ENCODE data around the gene C2orf74. TPM values are rescaled to one million over a fixed set of nuclear protein-coding genes. Genes with fewer than 3 reads are reported as not detected.

C2orf74 gene
- total and polyA plus RNA-seq, 9 of the 15 experiments (the other 6 are each of a cell fraction or from before 2014, with no cell fraction given) = not detected

GRCh38 chr2:61117534-61117933, 44.5 kb upstream of the C2orf74 start:
- Histone ChIP-seq H3K4me1 (replicated peaks in 1 of 2; ENCODE audit: control insufficient read depth in 2 of 2, insufficient read depth in 2 of 2, low read length in 2 of 2) (no peaks in the 10 kb centered on the region), H2AFZ (ENCODE audit: low read depth, low read length) (no peak overlapping the region), H3K9me3 (replicated peaks; ENCODE audit: control insufficient read depth, insufficient read depth, low read depth, low read length) (no peaks in the 10 kb centered on the region; the same call in 1 of the 2 replicates), H3K27ac (ENCODE audit: extremely low read depth, low read depth, low read length) (no peak overlapping the region), H3K4me2 (ENCODE audit: insufficient read depth, low read length) (no peak overlapping the region), H3K9me1 (ENCODE audit: control insufficient read depth, insufficient read depth, low read length) (no peaks in the 10 kb centered on the region), H3K36me3 (ENCODE audit: control insufficient read depth, insufficient read depth, low read length) (no peaks in the 10 kb centered on the region), H3K79me2 (ENCODE audit: control insufficient read depth, insufficient read depth, low read length) (no peaks in the 10 kb centered on the region), H4K20me1 (replicated peaks; ENCODE audit: control insufficient read depth, insufficient read depth, low read length) (no peaks in the 10 kb centered on the region), H3K27me3 (ENCODE audit: control insufficient read depth in 2 of 2, insufficient read depth in 2 of 2, low read length in 2 of 2) (no peaks in the 10 kb centered on the region), H3K4me3 (no peak overlapping the region), H3K9ac (ENCODE audit: insufficient read depth in 1 of 2, low read depth in 2 of 2, low read length in 2 of 2) (no peak overlapping the region)
- BruUV-seq (replicated peaks) = no TSS peak
- FAIRE-seq (no peak), ATAC-seq (no peak), DNase-seq (ENCODE audit: extremely low read depth in 1 of 4, low spot score in 3 of 4) (no peak)
- intact Hi-C loops (cut with micrococcal nuclease) (no loop called here), in situ Hi-C loops (cut with MboI) (no loop called here)
- ChIA-PET CTCF (ENCODE audit: low intra/inter-chr PET ratio) (no interaction called here), POLR2A (interaction anchor here (1.0 kb wide), 1 partner anchor 8 kb away, joined by 3 read pairs; no protein-coding TSS in a partner anchor)
- 100% methylated on average over 1 of the region's 1 CpG for WGBS (ENCODE audit: insufficient coverage, low coverage, missing lambda C conversion rate)
- TF ChIP-seq PHTF2 (CRISPR knock-in tag; IDR thresholded peaks at IDR 0.05) (no peak), ZBTB40 (IDR thresholded peaks at IDR 0.05) (no peak), ZBTB40 (CRISPR knock-in tag; IDR thresholded peaks at IDR 0.05) (no peak), HOMEZ (CRISPR knock-in tag; IDR thresholded peaks at IDR 0.05) (no peak), DMBX1 (CRISPR knock-in tag; IDR thresholded peaks at IDR 0.05; ENCODE audit: borderline replicate concordance) (no peak), PTBP1 (IDR thresholded peaks at IDR 0.05; ENCODE audit: low read depth, low read length) (no peak), ETS1 (conservative IDR thresholded peaks at IDR 0.05; ENCODE audit: control insufficient read depth, low read depth, low read length) (no peak), ZNF316 (IDR thresholded peaks at IDR 0.05) (no peak), CCNT2 (IDR thresholded peaks at IDR 0.05; ENCODE audit: borderline replicate concordance, extremely low read depth, insufficient read length, low read depth, low read length) (no peak), EHMT2 (IDR thresholded peaks at IDR 0.05) (no peak), HSF4 (CRISPR knock-in tag; IDR thresholded peaks at IDR 0.05; ENCODE audit: borderline replicate concordance) (no peak), XRCC5 (IDR thresholded peaks at IDR 0.05; ENCODE audit: low read depth, low read length) (no peak)
